Panc1 (cell line): ENCODE results near the gene CACNA1C.

Source experiments
- POLR2AphosphoS5 ChIP-seq: IDR thresholded peaks from 2 replicates; pipeline ENCODE4 v1.6.1; 2012; ENCODE audit warnings: mild to moderate bottlenecking, low read depth, low read length, moderate library complexity
- SIN3A ChIP-seq: IDR thresholded peaks from 2 replicates; pipeline ENCODE4 v1.6.1; 2012; ENCODE audit warnings: low read depth, mild to moderate bottlenecking, low read length, moderate library complexity, borderline replicate concordance; ENCODE audit not compliant: insufficient read depth
- TCF7L2 ChIP-seq: IDR thresholded peaks from 2 replicates; pipeline ENCODE4 v1.6.1; 2011; ENCODE audit warnings: mild to moderate bottlenecking, low read depth, low read length, inconsistent platforms
- TF ChIP-seq, protein P1 (sequence below): fragments of 450-650 bp; IDR thresholded peaks from 2 replicates; pipeline ENCODE4 v1.5.1; 2017; ENCODE audit warnings: mild to moderate bottlenecking
- TF ChIP-seq, protein P2 (sequence below), 2 experiments: IDR thresholded peaks; 2 replicates each; pipeline ENCODE4 v1.6.1; 2011 to 2012; ENCODE audit warnings: low read depth in 2 of 2, control low read depth in 1 of 2, low read length in 1 of 2, mild to moderate bottlenecking in 1 of 2, moderate library complexity in 1 of 2; ENCODE audit not compliant: insufficient read depth in 1 of 2

DNA sequence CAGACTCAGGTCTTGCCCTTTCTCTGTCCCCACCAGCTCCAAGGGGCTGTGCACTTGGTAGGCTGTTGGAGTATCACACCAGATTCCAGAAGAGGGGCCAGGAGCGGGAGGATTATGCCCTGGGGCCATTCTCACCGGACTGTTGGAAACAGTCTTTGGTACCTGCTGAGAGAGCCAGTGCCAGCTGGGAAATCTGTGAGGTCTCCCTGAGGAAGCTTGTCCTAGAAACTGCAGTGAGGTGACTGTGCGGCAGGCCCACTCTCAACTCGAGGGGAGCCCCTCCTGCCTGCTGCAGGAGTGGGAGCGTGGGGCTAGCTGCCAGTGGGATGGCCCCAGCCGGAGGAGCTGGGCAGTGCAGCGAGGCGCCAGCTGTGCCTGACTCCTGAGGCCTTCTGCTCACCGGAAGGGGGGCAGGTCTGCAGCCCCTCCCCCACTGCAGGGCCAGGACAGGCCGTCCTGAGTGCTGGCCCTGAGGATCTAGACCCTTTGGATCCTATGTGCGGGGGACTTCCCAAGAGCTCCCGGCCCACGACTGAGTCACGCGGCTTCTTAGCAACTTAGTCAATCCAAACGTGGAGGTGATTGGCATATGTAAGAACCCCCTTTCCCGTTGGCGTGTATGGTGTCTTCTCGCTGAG, 295.2 kb downstream of the CACNA1C start:
- TF ChIP-seq, protein P1, sequence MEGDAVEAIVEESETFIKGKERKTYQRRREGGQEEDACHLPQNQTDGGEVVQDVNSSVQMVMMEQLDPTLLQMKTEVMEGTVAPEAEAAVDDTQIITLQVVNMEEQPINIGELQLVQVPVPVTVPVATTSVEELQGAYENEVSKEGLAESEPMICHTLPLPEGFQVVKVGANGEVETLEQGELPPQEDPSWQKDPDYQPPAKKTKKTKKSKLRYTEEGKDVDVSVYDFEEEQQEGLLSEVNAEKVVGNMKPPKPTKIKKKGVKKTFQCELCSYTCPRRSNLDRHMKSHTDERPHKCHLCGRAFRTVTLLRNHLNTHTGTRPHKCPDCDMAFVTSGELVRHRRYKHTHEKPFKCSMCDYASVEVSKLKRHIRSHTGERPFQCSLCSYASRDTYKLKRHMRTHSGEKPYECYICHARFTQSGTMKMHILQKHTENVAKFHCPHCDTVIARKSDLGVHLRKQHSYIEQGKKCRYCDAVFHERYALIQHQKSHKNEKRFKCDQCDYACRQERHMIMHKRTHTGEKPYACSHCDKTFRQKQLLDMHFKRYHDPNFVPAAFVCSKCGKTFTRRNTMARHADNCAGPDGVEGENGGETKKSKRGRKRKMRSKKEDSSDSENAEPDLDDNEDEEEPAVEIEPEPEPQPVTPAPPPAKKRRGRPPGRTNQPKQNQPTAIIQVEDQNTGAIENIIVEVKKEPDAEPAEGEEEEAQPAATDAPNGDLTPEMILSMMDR = no peak
- TF ChIP-seq POLR2AphosphoS5 (no peak), TCF7L2 (no peak), SIN3A (no peak)
- TF ChIP-seq, protein P2, sequence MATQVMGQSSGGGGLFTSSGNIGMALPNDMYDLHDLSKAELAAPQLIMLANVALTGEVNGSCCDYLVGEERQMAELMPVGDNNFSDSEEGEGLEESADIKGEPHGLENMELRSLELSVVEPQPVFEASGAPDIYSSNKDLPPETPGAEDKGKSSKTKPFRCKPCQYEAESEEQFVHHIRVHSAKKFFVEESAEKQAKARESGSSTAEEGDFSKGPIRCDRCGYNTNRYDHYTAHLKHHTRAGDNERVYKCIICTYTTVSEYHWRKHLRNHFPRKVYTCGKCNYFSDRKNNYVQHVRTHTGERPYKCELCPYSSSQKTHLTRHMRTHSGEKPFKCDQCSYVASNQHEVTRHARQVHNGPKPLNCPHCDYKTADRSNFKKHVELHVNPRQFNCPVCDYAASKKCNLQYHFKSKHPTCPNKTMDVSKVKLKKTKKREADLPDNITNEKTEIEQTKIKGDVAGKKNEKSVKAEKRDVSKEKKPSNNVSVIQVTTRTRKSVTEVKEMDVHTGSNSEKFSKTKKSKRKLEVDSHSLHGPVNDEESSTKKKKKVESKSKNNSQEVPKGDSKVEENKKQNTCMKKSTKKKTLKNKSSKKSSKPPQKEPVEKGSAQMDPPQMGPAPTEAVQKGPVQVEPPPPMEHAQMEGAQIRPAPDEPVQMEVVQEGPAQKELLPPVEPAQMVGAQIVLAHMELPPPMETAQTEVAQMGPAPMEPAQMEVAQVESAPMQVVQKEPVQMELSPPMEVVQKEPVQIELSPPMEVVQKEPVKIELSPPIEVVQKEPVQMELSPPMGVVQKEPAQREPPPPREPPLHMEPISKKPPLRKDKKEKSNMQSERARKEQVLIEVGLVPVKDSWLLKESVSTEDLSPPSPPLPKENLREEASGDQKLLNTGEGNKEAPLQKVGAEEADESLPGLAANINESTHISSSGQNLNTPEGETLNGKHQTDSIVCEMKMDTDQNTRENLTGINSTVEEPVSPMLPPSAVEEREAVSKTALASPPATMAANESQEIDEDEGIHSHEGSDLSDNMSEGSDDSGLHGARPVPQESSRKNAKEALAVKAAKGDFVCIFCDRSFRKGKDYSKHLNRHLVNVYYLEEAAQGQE (IDR thresholded peaks at IDR 0.05; ENCODE audit: insufficient read depth in 1 of 2, low read depth in 2 of 2, low read length in 1 of 2) = no peak
